Small intestine (tissue), 7 donors: Measurements from ENCODE around the gene TAMALIN. TPM values are rescaled to one million over a fixed set of nuclear protein-coding genes. Genes with fewer than 3 reads are reported as not detected.
A peak's percentile ranks its signal among the peaks of the same experiment; 100 is the strongest.

Source experiments
- DNase-seq, 2 donors: peaks; one replicate each; pipeline versions ENCODE4 v3.0.0 to v3.0.0-alpha.2; 2013
- FAIRE-seq: peaks from 2 replicates; lab custom pipeline; 2012; peaks lifted over from hg19 to GRCh38; lab: Jason Lieb, UNC
- H3K27ac ChIP-seq, 3 donors: one replicate each; pipeline ENCODE4 v1.5.1; 2013; ENCODE audit warnings: low read length in 2 of 3, mild to moderate bottlenecking in 2 of 3, control low read depth in 1 of 3, inconsistent platforms in 1 of 3, low read depth in 1 of 3, moderate library complexity in 1 of 3
- H3K27me3 ChIP-seq, 3 donors: one replicate each; pipeline ENCODE4 v1.6.1; 2013; ENCODE audit warnings: low read length in 3 of 3, inconsistent platforms in 1 of 3; ENCODE audit not compliant: control insufficient read depth in 3 of 3, insufficient read depth in 3 of 3
- H3K36me3 ChIP-seq, 3 donors: one replicate each; pipeline ENCODE4 v1.6.1; 2013; ENCODE audit warnings: low read length in 3 of 3, inconsistent platforms in 1 of 3, low read depth in 1 of 3, mild to moderate bottlenecking in 1 of 3, moderate library complexity in 1 of 3; ENCODE audit not compliant: control insufficient read depth in 3 of 3, insufficient read depth in 2 of 3
- H3K4me1 ChIP-seq, 3 donors: one replicate each; pipeline ENCODE4 v1.6.1; 2013; ENCODE audit warnings: low read length in 2 of 3, inconsistent platforms in 1 of 3, low read depth in 1 of 3, mild to moderate bottlenecking in 1 of 3, moderate library complexity in 1 of 3; ENCODE audit not compliant: control insufficient read depth in 3 of 3, insufficient read depth in 2 of 3
- H3K4me3 ChIP-seq, 3 donors: one replicate each; pipeline ENCODE4 v1.5.1; 2013; ENCODE audit warnings: low read length in 3 of 3, control low read depth in 1 of 3, inconsistent platforms in 1 of 3, low read depth in 1 of 3, mild to moderate bottlenecking in 1 of 3, moderate library complexity in 1 of 3
- H3K9me3 ChIP-seq, 2 donors: one replicate each; pipeline ENCODE4 v1.6.1; 2013; ENCODE audit warnings: low read depth in 1 of 2, low read length in 1 of 2; ENCODE audit not compliant: control insufficient read depth in 2 of 2, insufficient read depth in 1 of 2
- WGBS, 3 donors: extraction: QIAGEN DNeasy Blood & Tissue Kit; methylation state at CpG; one replicate each; pipeline ENCODE4 v1.1.7; 2013; 5-methylcytosine and 5-hydroxymethylcytosine counted together
- polyA plus RNA-seq, 4 donors: library from polyadenylated mRNA; stranded (reverse) in 3 of 4; unstranded in 1 of 4; fragments of 200-250 nt in 3 of 4; fragments of 120-200 nt in 1 of 4; gene quantifications; one replicate each; pipeline versions ENCODE4 v1.2.1 to v1.2.3, GENCODE V29; 2013
- donor health status: healthy with polysubstance abuse.
- donor health status: control.
- donor health status: control.
- donor health status: Bipolar disorder and iron deficiency.
- donor health status: healthy.

The TAMALIN gene
- polyA plus RNA-seq, 4 donors, result 3.8 to 32.5 (median 10.1) TPM

DNA sequence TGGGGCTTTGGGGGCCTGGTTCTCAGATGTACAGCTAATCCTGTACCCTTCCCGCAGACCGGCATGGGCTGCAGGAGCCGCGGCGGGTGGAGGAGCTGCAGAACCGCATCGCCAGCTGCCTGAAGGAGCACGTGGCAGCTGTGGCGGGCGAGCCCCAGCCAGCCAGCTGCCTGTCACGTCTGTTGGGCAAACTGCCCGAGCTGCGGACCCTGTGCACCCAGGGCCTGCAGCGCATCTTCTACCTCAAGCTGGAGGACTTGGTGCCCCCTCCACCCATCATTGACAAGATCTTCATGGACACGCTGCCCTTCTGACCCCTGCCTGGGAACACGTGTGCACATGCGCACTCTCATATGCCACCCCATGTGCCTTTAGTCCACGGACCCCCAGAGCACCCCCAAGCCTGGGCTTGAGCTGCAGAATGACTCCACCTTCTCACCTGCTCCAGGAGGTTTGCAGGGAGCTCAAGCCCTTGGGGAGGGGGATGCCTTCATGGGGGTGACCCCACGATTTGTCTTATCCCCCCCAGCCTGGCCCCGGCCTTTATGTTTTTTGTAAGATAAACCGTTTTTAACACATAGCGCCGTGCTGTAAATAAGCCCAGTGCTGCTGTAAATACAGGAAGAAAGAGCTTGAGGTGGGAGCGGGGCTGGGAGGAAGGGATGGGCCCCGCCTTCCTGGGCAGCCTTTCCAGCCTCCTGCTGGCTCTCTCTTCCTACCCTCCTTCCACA lies 52.0 kb downstream of the TAMALIN start:
- no peak for DNase-seq
- Histone ChIP-seq H3K9me3 (no peaks in the 10 kb centered on the region), H3K27ac (peak overlapping the region in 1 of 3 donors; percentile 29), H3K27me3 (no peaks in the 10 kb centered on the region), H3K4me3 (no peak overlapping the region), H3K4me1 (peaks cover 0 to 18% (median 0%) of the 10 kb centered on the region in 3 donors), H3K36me3 (peaks cover 0 to 48% (median 2%) of the 10 kb centered on the region in 3 donors)
- WGBS, 3 donors, result 72 to 81% (median 79%) methylated on average over 19 to 25 of the region's 25 CpGs
- no peak for FAIRE-seq

DNA sequence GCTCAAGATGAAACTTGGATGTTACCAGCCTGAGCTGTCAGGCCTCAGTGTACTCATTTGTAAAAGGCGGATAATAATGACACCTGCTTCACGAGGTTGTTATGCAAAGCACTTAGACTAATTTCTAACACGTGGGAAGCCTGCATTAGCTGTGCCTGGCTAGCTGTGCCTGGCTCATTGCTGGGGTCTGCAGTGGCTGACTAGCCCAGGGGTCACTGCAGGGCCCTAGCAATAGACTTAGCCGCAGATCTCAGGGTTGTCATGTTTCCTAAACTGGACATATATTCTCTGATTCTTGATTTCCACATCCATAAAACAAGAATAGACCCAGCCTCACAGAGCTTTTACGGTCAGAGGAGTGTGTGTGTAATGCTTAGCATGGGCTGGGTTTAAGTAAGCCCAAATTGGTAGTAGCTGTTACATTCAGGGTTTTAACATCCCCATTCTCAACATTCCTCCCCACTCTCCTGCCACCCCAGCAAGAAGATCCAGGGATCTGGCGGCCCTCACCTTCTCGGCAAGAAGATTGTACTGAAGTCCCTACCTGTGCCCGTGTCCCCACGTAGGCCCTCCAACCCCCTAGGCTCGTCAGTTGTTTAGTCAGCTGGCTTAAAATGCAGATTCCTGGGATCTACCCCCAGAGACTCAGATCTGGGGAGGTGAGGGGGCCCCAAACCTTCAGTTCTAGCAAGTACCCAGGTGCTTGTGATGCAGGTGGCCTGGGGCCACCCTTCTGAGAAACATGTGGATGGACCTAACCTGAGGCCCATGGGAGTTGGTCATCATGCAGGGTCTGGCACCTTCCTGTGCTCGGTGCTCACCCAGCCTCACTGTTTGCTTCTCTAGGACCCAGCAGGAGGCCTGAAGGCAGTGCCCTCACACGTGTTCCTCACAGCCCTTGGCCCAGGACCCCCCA lies 53.1 kb downstream of the TAMALIN start:
- Histone ChIP-seq H3K27ac (no peak overlapping the region), H3K36me3 (peaks cover 0 to 38% (median 2%) of the 10 kb centered on the region in 3 donors), H3K4me1 (peaks cover 0 to 22% (median 0%) of the 10 kb centered on the region in 3 donors), H3K27me3 (no peaks in the 10 kb centered on the region), H3K9me3 (no peaks in the 10 kb centered on the region), H3K4me3 (no peak overlapping the region)
- no peak for DNase-seq
- whole genome bisulfite sequencing, 3 donors, result 73 to 76% (median 75%) methylated on average over 12 of the region's 12 CpGs
- FAIRE-seq, result no peak

DNA sequence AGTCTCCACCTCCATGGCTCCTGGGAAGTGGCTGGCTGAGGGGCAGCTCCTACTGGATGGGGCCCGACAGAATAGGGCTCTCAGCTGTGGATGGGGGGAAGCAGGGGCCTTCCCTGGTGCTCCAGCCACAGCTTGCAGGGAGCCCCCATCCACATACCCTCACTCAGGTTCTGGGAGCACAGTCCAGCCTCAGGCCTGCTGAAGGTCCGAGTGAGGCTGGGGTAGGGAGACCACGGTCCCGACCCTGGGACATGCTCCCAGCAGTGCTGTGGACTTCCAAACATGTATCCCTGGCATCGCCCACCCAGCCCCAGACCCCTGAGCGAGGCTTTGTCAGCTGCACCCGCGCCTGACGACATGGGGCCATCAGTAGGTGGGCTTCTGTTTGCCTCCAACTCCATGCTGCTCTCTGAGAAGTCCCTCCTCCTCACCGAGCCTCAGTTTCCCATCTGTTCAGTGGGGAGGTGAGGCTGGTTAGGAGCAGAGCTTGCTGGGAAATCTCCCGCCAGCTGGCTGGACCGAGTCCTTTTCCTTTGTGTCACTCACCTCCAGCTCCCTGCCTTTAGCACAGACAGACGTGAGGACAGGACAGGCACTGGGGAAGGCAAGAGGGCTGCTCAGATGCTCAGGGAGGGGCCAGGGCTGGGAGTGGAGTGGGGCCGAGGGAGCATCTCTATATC lies 53.9 kb downstream of the TAMALIN start:
- no peak for FAIRE-seq
- peaks cover 0 to 30% (median 2%) of the 10 kb centered on the region in 3 donors for H3K36me3 ChIP-seq
- no peak overlapping the region for H3K4me3 ChIP-seq
- no peak for DNase-seq
- peaks cover 0 to 22% (median 0%) of the 10 kb centered on the region in 3 donors for H3K4me1 ChIP-seq
- WGBS, 3 donors, result 75 to 88% (median 85%) methylated on average over 14 of the region's 14 CpGs
- peaks cover 0 to 2% (median 0%) of the 10 kb centered on the region in 3 donors for H3K27me3 ChIP-seq
- no peak overlapping the region for H3K27ac ChIP-seq
- H3K9me3 ChIP-seq, result no peaks in the 10 kb centered on the region

DNA sequence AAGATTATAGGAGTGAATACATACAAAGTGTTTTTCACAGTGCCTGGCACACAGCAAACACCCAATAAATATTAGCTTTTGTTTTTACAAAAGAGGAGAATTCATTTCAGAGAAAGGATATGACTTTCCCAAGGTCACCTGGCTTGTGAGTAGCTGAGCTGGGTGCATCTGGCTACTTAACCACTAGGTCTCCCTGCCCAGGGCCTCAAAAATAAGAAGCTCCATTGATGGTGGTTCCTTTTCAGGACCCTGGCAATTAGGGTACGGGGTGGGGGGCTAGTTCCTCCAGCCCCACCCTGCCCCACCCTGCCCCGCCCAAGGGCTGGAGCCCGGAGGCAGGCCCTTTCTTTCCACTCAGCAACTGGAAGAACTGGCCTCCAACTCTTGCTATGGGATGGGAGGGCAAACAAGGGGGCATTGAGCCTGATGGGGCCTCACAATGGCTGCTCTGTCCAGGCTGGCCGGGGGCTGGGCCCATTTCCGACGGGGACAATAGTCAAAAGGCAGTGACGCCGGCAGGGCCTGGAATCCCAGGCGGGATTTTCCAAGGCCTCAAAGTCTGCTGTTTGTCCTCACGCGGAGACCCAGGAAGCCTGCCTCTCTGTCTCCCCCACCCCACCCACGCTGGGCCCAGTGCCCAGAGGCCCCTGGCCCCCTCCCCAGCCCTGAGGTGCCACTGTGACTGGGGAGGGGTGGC lies 54.9 kb downstream of the TAMALIN start:
- 43 to 66% (median 63%) methylated on average over 12 of the region's 12 CpGs for WGBS, 3 donors
- H3K9me3 ChIP-seq, result no peaks in the 10 kb centered on the region
- no peak overlapping the region for H3K27ac ChIP-seq
- no peak overlapping the region for H3K4me3 ChIP-seq
- DNase-seq (no peak), FAIRE-seq (no peak)
- peaks cover 0 to 2% (median 0%) of the 10 kb centered on the region in 3 donors for H3K27me3 ChIP-seq
- H3K36me3 ChIP-seq, result peaks cover 0 to 21% (median 0%) of the 10 kb centered on the region in 3 donors
- H3K4me1 ChIP-seq, result peaks cover 0 to 22% (median 0%) of the 10 kb centered on the region in 3 donors

DNA sequence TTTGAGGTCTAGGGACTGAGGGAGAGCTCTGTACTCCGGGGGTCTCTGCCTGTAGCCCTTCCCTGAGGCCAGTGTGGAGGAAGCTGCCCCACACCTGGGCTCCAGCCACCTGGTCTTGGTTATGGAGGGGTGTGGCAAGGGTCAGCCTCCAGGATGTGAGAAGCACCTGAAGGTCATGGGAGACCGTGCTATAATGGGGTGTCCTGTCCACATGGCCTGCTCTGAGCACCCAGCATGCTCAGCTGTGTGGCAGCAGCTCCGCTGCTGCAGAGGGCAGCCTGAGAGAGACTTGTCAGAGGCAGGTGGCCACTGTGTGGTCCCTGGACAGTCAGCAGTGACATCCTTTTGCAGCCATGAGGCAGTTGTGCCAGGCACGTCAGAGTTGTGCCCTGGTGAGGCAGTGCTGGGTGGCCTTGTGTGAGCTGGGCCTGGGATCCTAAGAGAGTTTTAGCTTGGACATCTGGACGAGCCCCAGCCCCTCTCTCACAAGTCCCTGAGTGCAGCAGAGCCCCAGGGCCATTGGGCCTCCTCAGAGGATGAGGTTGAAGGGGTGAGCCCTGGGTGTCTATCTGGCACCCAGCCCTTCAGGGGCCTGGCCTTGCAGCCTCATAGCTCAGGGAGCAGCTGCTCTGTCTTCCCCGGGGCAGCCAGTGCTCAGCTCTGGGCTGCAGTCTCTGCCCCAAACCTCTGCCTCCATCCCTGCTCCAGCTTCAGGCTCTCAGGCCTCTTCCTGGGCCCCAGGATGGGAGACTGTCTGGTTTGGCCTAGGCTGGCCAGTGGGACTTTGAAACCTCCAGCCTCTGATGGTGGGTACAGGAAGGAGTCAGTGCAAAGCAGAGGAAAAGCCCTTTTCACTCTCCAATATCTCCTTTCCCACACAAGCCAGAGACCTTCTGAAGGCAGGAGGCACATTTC lies 55.7 kb downstream of the TAMALIN start:
- H3K27ac ChIP-seq, result peak overlapping the region in 1 of 3 donors; percentile 0
- H3K27me3 ChIP-seq, result peaks cover 0 to 2% (median 0%) of the 10 kb centered on the region in 3 donors
- no peak overlapping the region for H3K4me3 ChIP-seq
- FAIRE-seq (no peak), DNase-seq (no peak)
- peaks cover 0 to 22% (median 0%) of the 10 kb centered on the region in 3 donors for H3K4me1 ChIP-seq
- H3K36me3 ChIP-seq, result peaks cover 0 to 13% (median 0%) of the 10 kb centered on the region in 3 donors
- 72 to 80% (median 80%) methylated on average over 6 of the region's 6 CpGs for WGBS, 3 donors
- no peaks in the 10 kb centered on the region for H3K9me3 ChIP-seq

DNA sequence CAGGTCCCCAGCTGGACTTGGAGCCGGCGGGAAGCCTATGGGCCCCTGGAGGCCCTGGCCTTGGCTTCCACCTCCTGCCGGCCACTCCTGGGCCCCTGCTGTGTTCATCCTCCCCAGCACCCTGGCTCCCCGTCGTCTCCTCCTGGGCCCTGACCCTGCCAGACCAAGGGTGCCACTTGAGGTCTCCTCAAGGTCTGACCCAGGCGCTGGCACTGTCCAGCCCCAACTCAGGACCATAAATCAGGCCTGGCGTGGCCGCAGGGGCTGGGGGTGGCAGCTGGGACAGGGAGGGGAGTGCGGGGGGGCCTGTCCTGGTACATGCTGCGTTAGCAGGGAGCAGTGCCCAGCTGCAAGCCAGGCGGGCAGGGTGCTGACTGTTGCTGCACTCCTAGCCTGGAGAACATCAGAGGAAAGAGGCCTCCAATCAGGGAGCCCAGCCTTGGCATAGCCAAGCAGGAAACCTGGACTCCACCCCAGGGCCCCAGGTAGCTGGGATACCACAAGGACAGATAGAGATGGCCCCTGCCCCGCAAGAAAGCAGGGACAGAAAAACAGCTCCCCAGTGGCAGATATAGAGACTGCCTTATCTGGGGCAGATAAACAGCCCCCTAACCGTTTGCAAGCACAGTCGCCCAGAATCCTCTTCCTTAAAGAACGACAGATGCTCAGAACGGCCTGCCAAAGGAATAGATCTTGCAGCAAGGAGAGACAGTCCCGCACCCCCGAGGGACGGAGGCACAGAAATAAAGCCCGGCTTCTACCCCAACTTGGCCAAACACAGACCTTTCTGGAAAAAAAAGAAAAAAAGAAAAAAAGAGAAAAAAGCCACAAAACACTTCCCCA lies 56.6 kb downstream of the TAMALIN start:
- WGBS, 3 donors, result 67 to 80% (median 75%) methylated on average over 19 to 20 of the region's 20 CpGs

More for the DNA sequence above, 56.6 kb downstream of the TAMALIN start:
- Histone ChIP-seq H3K27me3 (peaks cover 0 to 2% (median 0%) of the 10 kb centered on the region in 3 donors), H3K4me1 (peaks cover 0 to 22% (median 0%) of the 10 kb centered on the region in 3 donors), H3K9me3 (no peaks in the 10 kb centered on the region), H3K27ac (peak overlapping the region in 1 of 3 donors; percentile 52), H3K4me3 (no peak overlapping the region), H3K36me3 (peaks cover 0 to 11% (median 0%) of the 10 kb centered on the region in 3 donors)
- FAIRE-seq (no peak), DNase-seq (peak in 1 of 2 donors; percentile 55)
